KBM-7 (cell line): Measurements from ENCODE around the gene GSC.
A peak's percentile ranks its signal among the peaks of the same experiment; 100 is the strongest.
"Not testable (repeated sequence)": the region's sequence is repeated elsewhere in the genome, so short reads cannot be mapped to it uniquely, and the experiment has no call there.

Source experiments
- DNase-seq: peaks from one replicate; pipeline ENCODE4 v3.0.0-alpha.2; 2015
- in situ Hi-C: fragments of 300-500 bp; cut with MboI; formaldehyde crosslinking; loops from 2 replicates; pipeline ENCODE4 v1.14.3; 2020; ENCODE audit warnings: low sequenced_read_pairs, low pct_unique_long_range_greater_than_20kb, mixed read lengths

The GSC gene

DNA sequence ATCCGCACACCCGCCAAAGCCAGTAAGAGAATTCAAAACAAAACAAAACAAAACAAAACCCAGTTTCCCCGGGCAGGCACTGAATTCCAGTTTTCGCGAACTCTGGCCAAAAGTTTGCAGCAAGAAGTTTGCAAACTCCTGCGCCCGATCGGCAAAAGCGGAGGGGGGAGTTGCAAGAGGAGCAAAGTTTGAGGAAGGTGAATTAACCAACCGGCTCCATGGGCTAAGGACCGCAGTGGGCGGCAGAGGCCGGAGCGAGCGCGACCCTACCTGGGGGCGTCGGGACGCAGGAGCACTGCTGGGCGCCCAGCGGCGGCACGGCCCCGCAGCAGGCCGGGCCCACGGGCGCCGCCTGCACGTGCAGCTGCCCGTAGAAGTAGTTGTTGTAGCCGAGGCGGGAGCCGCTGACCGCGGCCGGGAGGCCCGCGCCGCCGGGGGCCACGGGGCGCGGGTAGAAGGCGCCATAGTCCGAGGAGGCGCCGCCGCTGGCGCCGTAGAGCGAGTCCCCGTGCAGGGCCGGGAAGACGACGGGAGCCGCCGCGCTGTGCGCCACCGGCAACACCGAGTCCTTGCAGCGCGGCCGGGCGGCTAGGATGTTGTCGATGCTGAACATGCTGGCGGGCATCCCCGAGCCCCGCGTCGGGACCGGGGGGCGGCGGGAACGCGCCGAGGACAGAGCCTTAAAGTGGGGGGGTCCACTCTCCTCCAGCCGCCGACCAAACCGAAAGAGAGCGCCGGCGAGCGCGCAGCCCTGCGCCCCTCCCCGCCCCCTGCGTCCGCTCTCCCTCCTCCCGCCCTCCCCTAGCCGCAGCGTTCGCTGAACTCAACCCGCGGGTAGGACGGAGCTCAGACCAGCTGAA, at the start of gene GSC:
GSC (minus strand) TSS at position 723 of the 860 bp plus-strand sequence; CDS start at position 625, 98 bp downstream.
- in situ Hi-C loops: no loop called here
- DNase-seq: peak; percentile 25

DNA sequence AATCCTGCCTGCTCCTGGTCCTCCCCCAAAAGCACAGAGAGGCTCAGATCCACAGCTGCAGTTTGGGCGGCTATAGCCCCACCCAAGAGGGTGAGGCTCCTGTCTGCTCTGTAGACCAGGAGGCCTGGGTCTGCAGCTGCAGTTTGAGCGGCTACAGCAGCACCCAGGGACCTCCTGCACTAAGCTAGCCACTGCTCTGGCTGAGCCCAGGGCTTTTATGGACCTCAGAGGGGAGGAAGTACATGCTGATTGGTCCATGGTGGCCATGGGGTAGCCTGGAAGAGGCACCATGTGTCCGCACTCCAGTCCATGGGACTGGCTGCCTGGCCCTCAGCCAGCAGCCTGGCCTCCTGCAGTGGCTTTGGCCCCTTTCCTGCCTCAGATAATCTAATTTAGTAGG, 49.6 kb upstream of the GSC start:
- DNase-seq: no peak
- in situ Hi-C loops: no loop called here

DNA sequence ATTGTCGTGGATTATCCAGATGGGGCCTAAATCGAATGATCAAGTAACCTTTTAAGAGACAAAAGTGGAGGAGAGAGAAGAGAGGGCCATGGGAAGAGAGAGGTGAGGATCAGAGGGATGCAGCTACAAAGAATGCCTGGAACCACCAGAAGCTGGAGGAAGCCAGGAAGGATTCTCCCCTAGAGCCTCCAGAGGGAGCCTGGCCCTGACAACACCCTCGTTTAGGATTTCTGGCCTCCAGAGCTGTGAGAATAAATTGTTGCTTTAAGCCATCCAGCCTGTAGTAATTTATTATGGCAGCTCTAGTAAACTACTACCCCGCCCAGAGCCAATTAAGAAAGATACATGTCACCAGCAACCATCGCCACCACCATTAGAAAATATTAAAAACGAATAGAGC, 46.2 kb upstream of the GSC start:
- in situ Hi-C loops: no loop called here
- DNase-seq: no peak

DNA sequence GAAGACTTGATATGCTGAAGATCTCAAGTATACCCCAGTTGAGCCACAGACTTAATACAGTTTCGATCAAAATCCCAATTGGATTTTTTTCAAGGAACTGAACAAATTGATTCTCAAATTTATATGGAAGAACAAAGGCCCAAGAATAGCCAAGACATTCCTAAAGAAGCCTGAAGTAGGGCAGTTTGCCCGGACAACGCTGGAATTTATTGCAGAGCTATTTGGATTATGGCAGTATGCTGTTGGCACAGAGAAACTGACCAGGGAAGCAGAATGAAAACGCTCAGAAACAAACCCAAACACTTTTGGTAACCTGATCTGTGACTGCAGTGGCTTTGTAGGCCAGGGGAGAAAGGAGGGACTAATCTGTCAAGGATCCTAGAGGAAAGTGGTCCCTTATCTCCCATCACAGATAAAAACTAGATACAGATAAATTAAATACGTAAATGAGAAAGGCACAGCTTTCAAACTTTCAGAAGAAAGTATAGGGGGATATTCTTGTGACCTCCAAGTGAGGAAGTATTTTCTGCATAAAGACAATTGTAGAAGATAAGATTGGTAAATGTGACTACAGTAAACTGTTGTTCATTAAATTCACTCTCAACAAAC, 35.9 kb upstream of the GSC start:
- no peak for DNase-seq
- in situ Hi-C loops: no loop called here

DNA sequence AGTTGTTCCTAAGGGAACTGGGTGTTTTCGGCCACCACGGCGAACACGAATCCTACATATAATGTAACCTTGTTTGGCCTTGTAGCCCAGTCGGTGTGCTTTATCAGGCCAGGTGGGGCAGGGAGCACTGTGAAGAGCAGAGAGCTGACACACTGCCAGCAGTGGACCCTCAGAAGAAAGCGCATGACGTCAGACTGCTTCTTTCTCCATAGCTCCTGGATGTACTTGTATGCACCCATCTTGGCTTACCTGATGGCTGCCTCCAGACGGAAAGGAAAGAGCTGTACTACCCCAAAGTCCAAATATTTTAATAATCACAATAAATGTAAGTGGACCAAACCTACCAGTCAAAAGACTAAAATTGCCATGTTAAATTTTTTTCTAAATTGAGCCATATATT, 31.3 kb upstream of the GSC start:
- no peak for DNase-seq
- in situ Hi-C loops: no loop called here

DNA sequence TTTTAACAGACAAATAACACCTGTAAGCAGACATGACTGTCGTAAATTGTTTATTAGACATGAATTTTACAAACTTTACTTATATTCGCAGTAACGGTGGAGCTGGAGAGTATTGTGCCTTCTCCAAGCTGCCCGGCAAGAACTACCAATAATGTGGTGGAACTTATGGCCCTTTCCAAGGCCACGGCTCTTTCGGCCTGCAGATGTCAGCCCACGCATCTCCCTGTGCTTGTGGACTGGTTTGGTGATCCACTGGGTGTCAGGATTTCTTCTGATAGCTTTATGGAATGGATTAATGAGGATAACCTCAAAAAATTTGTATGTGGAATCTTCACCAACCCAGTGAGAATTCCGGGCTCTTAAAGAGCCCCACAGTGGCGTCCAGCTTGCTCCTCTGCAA, 30.9 kb upstream of the GSC start:
- in situ Hi-C loops, DNase-seq: not testable (repeated sequence)

DNA sequence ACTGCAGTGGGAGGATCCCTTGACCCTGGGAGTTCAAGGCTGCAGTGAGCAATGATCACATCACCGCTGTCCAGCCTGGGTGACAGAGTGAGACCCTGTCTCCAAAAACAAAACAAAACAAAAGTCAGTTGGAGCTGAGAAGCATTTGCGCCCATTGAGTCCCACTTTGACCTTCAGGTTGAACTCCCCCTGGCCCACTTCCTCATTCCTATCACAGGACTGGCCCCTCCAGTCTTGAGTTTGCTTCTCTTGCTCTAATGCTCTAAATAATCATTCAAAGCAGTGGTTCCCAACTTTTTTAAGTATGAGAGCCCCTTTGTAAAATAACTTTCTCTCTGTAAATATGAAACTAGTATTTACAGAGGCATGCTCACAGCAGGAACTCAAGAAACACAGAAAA, 28.0 kb upstream of the GSC start:
- in situ Hi-C loops: no loop called here

DNA sequence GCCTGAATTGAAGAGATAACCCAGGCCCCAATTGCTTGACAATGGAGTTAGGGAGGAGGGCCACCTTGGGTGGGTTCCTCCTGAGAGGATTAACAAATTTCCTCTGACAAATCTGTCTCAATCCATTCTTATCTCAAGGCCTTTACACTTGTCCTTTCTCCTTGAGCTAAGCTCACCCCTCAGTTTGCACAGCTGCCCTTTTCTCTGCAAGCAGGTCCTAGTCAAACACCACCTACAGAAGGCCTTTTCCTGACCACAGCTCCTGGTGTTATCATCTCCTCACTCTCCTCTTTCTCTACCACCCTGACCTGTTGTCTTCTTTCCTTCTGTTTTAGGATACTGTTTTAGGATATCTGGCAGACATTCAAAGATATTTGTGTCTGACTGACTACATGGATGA, 26.4 kb upstream of the GSC start:
- no peak for DNase-seq
- in situ Hi-C loops: no loop called here

More for the DNA sequence above, 28.0 kb upstream of the GSC start:
- DNase-seq: no peak

DNA sequence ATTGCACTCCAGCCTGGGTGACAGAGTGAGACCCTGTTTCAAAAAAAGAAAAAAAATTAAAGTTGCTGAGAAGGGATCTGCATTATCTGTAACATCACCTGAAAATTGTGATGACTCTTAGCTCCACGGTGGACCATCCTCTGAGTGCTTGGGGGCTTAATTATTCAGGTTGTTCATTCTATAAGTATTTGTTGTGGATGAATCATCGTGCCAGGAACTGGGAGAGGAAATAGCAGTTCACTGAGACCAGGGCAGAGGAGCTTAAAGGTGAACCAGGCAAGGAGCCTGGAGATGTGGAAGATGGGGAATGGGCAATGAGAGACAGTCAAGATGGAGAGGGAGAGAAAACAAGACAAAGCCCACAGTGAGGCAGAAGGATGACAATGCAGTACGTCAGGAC, 25.5 kb upstream of the GSC start:
- in situ Hi-C loops: no loop called here
- no peak for DNase-seq

DNA sequence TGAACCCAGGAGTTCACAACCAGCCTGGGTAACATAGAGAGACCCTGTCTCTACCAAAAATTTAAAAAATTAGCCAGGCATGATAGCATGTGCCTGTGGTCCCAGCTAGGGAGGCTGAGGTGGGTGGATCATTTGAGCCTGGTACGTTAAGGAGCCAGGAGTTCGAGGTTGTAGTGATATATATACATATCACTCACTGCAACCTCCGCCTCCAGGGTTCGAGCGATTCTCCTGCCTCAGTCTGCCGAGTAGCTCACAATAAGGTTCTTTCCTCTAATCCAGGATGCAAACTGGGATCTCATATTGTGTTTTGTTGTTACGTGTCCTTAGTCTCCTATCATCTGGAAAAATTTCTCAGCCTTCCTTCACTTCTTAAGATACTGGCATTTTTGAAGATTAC, 24.0 kb upstream of the GSC start:
- no peak for DNase-seq
- in situ Hi-C loops: no loop called here

DNA sequence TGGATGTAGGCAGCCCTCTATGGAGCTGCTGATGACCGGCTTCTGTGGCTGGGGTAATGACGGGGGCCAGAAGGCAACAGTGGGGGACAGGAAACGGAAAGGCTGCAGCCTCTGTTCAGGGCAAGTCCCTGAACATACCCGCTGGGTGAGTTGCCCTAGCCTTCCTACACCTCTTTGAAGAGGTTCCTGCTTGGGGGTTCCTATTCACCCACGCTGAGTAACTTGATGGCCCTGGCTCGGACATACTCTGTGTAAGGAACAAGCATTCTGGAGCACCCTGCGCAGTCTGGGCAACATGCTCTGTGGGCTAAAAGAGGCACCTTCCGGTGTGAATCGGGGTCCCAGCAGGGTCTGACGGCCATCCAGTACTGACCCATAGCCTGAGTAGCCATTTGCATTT, 17.7 kb upstream of the GSC start:
- in situ Hi-C loops: no loop called here
- DNase-seq: no peak

DNA sequence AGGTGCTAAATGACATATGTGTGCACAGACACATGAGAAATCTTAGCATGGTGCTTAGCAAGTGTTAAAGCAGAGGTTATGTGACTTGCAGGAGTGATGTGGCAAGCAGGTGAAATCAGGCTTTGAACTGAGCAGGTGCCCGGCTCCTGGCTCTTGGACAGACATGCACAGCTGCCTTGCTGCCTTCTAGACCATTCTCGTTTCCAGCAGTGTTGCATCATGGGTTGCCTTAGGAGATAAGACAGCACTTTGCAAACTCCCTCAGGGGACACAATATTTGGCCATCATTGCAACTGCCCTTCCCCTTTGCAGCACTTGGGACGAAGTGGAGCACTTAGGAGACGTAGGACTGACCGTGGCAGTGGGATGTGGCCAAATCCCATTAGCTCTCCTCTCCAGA, 17.2 kb upstream of the GSC start:
- in situ Hi-C loops: no loop called here
- DNase-seq: no peak

DNA sequence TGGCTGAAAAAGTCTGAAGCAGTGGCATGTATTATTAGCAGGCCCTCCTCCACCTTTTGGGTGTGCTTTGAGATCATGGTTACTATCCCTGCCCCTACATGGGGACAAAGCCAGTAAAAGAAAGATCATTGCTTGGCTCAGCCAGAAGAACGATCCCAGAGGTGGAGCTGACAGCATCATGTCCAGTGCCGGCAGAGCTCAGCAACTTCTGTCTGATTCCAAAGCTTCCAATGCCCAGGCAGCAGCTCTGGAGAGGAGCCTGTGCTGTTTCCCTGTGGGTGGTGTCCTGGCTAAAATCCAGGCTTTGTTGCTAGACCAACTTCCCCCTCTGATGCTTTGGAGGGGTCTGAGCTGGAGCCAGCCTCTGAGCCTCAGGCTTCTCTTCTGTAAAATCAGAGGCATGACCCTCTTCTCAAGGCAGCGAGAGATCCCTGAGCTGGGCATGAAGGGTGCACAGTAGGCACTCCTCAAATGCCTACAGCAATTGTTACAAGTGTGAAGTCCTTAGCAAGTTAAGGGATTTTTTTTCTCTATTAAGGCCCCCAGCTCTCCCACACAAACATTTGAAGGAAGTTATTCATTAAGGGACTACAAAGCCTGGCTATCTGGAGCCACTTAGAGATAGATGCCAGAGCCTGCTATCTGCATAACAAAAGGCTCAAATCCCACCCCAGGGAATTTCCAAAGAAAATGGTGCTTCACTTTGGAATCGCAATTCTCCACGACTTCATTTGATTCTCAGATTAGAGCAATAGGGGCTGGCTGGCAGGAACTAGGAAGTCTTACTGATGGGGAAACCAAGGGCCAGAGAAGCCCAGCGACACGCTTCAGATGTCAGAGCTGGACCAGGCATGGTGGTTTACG, 10.9 kb upstream of the GSC start:
- DNase-seq: no peak
- in situ Hi-C loops: no loop called here

DNA sequence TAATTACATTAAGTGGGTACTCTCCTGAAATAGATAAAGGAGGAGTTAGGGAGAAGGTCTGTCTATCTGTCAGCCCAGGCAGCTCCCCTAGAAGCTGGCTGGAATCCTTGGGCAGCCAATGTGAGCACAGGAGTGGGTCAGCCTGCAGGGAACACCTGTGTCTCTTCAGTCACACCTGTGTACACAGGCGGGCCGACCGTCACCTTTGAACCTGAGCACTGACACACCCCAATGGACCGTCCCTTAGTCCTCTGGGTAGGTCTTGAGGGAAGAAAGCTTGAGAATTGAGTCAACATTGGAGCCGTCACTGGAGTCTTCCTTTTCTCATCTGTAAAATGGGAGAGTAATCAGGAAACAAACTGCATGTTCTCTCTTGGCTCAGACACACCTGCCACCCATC, 9.8 kb upstream of the GSC start:
- in situ Hi-C loops: no loop called here
- no peak for DNase-seq

DNA sequence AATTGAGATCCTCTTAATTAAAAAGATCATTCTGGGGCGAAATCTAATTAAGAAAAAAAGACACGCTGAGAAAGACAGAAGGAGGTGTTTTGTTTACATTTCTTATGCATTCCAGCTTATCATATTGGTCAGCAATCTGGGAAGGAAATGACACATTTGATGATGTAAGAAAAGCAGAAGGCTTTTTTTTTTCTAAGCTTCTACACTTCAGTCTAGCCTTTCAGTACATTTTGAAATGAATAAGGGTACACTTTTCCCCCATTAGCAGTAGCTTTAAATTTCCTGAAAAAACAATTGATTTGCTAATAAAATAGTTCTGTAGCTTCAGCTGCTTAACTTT, 5.9 kb upstream of the GSC start:
- no peak for DNase-seq
- in situ Hi-C loops: no loop called here

DNA sequence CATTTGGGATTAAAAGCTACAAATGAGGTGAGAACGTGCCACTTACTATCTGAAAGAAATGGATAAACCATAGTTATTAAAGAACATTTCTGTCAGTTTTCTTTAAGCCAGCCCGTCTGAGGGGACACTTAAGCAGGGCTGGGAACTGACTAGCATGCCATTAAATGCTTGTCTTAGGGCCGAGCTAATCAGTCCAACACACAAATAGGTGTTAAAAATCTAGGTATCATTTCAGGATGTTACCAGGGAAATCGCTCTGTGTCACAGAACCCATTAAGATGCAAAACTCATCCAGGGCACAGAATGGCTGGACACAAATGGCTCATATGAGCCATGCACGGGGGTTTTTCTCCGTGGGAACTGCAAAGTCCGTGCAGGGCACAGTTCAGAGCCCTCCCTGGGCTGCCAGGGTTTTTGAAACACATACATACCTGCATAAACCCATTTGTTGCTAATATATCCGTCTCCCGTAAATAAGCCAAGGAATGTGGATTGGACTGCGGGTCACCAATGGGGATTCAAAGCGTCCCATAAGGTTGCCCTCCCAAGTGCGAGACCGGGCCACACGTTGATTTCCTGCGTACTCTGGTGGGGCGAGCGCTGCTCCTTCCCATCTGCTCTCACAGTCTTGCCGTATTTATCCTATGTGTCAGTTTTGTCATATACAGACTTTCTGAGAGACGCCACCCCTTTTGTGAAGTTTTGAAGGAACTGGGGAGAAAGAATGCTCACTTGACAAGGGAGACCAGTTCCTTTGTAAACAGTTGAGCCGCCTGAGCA, 5.4 kb upstream of the GSC start:
- in situ Hi-C loops: no loop called here
- no peak for DNase-seq

DNA sequence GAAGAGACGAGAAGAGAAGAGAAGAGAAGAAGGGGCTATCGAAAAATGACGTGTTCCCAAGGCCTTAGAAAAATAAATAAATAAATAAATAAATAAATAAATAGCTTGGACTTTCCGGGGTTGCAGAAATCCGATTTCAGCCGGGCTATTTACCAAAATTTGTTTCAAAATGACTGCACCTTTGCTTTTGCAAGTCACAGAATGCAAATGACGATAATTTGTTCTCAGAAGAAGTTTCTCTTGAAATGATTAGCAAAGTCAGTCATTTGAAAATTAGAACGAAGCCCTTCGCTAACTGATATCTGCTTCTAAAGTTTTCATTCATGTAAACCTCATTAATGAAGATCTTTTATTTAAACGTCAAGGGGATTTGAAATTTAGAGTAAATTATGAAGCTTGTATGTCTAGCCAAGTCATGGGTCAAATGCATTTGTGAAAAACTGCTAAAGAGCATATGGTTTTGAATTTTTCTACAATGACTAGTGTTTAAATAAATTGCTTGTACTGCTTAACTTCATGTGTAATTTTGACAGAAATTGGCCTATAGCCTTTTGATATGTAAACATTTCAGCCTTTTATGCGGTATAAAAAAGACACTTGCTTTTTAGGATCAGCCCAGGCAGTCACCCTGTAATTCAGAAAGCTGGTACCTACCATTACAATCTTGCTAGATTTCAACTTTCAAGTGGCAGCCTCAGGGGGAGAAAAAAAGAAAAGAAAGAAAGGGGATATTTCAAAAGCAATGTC, 4.6 kb upstream of the GSC start:
- in situ Hi-C loops: no loop called here
- no peak for DNase-seq

DNA sequence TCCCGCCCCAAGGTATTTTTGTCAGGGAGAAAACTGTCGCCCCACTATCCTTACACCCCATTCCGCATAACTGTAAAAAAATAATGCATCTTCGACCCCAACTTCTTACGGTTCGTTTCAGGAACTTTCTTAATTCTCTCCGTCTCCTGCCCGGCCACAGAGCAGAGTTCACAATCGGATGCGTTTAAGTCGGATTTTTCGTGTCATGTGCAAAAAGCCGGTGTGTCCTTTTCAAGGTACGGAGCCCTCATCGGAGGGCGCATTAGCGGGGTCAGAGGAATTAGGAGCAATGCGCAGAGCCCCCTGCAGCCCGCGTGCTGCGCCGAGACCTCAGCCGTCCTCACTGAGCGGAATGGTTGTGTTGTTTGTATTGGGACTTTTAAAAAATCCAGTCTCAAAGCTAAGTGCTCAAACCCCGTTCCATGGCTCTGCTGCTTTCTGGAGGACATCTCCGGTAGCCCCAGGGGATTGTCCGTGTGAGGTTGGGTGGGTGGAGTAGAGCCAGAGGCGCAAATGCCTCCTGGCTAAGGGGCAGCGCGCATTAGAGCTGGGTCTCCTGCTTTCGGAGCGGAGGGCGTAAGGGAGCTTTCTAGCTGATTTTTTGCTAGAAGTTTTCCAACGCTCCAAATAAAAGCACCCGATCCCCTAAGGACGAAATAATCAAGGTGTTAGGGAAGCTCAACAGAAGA, 3.9 kb upstream of the GSC start:
- in situ Hi-C loops: no loop called here
- DNase-seq: no peak
